Measurements from ENCODE around the gene TSN.

DNA sequence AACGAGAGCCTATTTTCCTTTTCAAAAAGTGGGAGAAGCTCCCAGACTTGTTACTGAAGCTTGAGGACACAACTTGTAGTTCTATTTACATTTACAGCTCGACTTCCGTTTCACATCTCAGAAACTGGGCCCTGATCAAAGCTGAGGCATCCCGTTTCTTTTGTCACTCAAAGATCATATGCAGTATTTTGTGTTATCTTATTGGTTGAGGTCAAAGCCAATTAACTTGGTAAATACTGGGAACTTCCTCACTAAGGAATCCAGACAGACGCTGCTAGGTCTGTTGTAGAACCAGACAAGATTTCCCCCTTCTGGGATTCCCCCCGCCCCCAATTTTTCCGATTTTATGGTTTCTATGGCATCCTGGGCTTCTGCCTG, 50.3 kb downstream of the TSN start:
- TF ChIP-seq POLR2A (IDR thresholded peaks at IDR 0.05): no peak
- TF ChIP-seq, protein P1, sequence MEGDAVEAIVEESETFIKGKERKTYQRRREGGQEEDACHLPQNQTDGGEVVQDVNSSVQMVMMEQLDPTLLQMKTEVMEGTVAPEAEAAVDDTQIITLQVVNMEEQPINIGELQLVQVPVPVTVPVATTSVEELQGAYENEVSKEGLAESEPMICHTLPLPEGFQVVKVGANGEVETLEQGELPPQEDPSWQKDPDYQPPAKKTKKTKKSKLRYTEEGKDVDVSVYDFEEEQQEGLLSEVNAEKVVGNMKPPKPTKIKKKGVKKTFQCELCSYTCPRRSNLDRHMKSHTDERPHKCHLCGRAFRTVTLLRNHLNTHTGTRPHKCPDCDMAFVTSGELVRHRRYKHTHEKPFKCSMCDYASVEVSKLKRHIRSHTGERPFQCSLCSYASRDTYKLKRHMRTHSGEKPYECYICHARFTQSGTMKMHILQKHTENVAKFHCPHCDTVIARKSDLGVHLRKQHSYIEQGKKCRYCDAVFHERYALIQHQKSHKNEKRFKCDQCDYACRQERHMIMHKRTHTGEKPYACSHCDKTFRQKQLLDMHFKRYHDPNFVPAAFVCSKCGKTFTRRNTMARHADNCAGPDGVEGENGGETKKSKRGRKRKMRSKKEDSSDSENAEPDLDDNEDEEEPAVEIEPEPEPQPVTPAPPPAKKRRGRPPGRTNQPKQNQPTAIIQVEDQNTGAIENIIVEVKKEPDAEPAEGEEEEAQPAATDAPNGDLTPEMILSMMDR (IDR thresholded peaks at IDR 0.05): no peak
